Calu3 (cell line): ENCODE results near the gene EMC7. TPM values are rescaled to one million over a fixed set of nuclear protein-coding genes. Genes with fewer than 3 reads are reported as not detected.

ENCODE experiments used
- BruUV-seq: library from RNA; stranded (reverse); fragments of 400-500 nt; replicated peaks from 2 replicates; lab custom pipeline; 2021; lab: Mats Ljungman, UMichigan
- CTCF ChIA-PET: fragments of 300-600 bp; sonication (Branson Sonifier 250); formaldehyde crosslinking; loops from one replicate; lab custom pipeline; 2022; ENCODE audit warnings: antibody characterized with exemption; lab: Charles Lee
- DNase-seq: peaks from one replicate; pipeline ENCODE4 v3.0.0; 2022
- H3K27ac Mint-ChIP-seq: one replicate; pipeline ENCODE4 v1.8.0; 2022; ENCODE audit warnings: mixed read lengths; ENCODE audit not compliant: unreplicated experiment
- H3K27me3 Mint-ChIP-seq: one replicate; pipeline ENCODE4 v1.8.0; 2022; ENCODE audit warnings: mixed read lengths; ENCODE audit not compliant: unreplicated experiment
- H3K36me3 Mint-ChIP-seq: one replicate; pipeline ENCODE4 v1.8.0; 2022; ENCODE audit warnings: mild to moderate bottlenecking, moderate library complexity, mixed read lengths; ENCODE audit not compliant: insufficient read depth, unreplicated experiment
- H3K4me1 Mint-ChIP-seq: one replicate; pipeline ENCODE4 v1.8.0; 2022; ENCODE audit warnings: mild to moderate bottlenecking, low read depth, mixed read lengths; ENCODE audit not compliant: unreplicated experiment
- H3K4me3 Mint-ChIP-seq: one replicate; pipeline ENCODE4 v1.8.0; 2022; ENCODE audit warnings: mild to moderate bottlenecking, low read depth, moderate library complexity, mixed read lengths; ENCODE audit not compliant: unreplicated experiment
- H3K9me3 Mint-ChIP-seq: one replicate; pipeline ENCODE4 v1.8.0; 2022; ENCODE audit warnings: low read depth, mixed read lengths; ENCODE audit not compliant: unreplicated experiment
- intact Hi-C: fragments of 100-400 bp; cut with micrococcal nuclease; formaldehyde crosslinking; loops from one replicate; pipeline ENCODE4 v1.10.0; 2022; ENCODE audit not compliant: unreplicated experiment
- total RNA-seq: library from RNA; stranded (reverse); gene quantifications from 2 replicates; pipeline ENCODE4 v1.2.3, GENCODE V29; 2022
- TF ChIP-seq, protein P1 (sequence below): fragments of 200-600 bp; IDR thresholded peaks from one replicate; pipeline ENCODE4 v1.8.0; 2022; ENCODE audit warnings: antibody characterized with exemption; ENCODE audit not compliant: unreplicated experiment

The EMC7 gene
- total RNA-seq, 1 experiment from 2014 or later = 34.3 TPM

DNA sequence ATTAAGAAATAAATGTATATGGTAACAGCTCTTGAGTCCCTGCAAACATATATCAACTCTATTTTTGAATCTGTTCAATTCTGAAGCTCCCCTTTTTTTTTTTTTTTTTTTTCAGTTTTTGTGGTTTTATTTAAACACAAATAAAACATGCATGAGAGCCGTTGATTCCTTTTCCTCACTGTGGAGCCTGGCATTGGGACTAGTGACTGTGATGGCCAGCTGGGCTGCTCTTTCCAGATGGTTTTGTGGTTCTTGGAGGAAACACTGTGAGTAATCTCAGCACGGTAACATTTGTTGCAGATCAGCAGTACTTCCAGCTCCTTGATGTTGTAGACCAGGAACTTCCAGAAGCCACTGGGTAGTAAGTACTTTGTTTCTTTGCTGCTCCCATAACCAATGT, 15.9 kb downstream of the EMC7 start:
- intact Hi-C loops = no loop called here
- CTCF ChIA-PET = interaction anchor here (0.6 to 0.7 kb wide), 2 partner anchors 13 to 252 kb away, joined by 3 to 14 read pairs; partner anchors contain the start of gene SLC12A6

DNA sequence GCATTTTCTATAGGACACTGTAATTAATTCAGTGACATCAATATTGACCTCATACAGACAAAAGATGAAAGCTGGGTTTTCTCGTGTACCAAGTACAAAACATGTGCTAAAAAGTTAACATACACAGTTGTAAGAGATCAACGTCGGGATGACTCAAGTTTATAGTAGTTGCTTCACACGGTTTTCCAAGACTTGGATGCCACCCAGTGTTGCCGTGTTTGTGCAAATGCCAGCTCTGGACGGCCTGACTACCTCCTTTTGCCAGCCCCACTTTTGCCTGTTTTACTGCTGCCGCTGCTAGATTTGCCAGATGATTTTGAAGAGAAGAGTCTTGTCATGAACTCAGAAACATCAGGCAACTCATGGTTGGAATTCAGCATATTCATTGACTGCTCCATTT, 17.6 kb downstream of the EMC7 start:
- no peaks in the 10 kb centered on the region for H3K36me3 Mint-ChIP-seq
- BruUV-seq = no TSS peak
- DNase-seq = no peak
- no peak overlapping the region for H3K4me3 Mint-ChIP-seq
- intact Hi-C loops = no loop called here
- H3K9me3 Mint-ChIP-seq = no peaks in the 10 kb centered on the region
- H3K4me1 Mint-ChIP-seq = no peaks in the 10 kb centered on the region
- no peak overlapping the region for H3K27ac Mint-ChIP-seq
- TF ChIP-seq, protein P1, sequence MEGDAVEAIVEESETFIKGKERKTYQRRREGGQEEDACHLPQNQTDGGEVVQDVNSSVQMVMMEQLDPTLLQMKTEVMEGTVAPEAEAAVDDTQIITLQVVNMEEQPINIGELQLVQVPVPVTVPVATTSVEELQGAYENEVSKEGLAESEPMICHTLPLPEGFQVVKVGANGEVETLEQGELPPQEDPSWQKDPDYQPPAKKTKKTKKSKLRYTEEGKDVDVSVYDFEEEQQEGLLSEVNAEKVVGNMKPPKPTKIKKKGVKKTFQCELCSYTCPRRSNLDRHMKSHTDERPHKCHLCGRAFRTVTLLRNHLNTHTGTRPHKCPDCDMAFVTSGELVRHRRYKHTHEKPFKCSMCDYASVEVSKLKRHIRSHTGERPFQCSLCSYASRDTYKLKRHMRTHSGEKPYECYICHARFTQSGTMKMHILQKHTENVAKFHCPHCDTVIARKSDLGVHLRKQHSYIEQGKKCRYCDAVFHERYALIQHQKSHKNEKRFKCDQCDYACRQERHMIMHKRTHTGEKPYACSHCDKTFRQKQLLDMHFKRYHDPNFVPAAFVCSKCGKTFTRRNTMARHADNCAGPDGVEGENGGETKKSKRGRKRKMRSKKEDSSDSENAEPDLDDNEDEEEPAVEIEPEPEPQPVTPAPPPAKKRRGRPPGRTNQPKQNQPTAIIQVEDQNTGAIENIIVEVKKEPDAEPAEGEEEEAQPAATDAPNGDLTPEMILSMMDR = no peak
- CTCF ChIA-PET = no interaction called here
- no peaks in the 10 kb centered on the region for H3K27me3 Mint-ChIP-seq

More for the DNA sequence above, 15.9 kb downstream of the EMC7 start:
- Mint-ChIP-seq H3K4me3 (no peak overlapping the region), H3K27me3 (no peaks in the 10 kb centered on the region), H3K36me3 (no peaks in the 10 kb centered on the region), H3K9me3 (no peaks in the 10 kb centered on the region), H3K27ac (no peak overlapping the region), H3K4me1 (no peaks in the 10 kb centered on the region)
- no TSS peak for BruUV-seq
- TF ChIP-seq, protein P1 = no peak
- DNase-seq = no peak

DNA sequence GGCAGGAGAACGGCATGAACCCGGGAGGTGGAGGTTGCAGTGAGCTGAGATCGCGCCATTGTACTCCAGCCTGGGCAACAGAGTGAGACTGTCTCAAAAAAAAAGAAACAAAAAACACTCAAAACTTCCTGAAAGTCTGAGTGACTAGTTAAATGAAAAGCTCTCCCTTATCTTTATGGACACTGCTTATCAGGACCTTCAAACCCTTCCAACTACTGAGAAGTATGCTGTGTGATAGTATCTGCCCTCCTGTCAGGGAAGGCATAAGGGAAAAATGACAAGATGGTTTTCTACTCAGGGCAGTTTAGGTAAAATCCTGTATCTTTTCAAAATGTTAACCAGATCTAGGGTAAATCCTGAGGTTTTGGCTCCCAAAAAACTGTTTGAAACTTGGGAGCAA, 21.8 kb downstream of the EMC7 start:
- no TSS peak for BruUV-seq
- Mint-ChIP-seq H3K9me3 (no peaks in the 10 kb centered on the region), H3K27me3 (no peaks in the 10 kb centered on the region), H3K4me1 (no peaks in the 10 kb centered on the region), H3K27ac (no peak overlapping the region), H3K4me3 (no peak overlapping the region), H3K36me3 (no peaks in the 10 kb centered on the region)
- intact Hi-C loops = no loop called here
- CTCF ChIA-PET = no interaction called here
- TF ChIP-seq, protein P1 = no peak
- DNase-seq = no peak

DNA sequence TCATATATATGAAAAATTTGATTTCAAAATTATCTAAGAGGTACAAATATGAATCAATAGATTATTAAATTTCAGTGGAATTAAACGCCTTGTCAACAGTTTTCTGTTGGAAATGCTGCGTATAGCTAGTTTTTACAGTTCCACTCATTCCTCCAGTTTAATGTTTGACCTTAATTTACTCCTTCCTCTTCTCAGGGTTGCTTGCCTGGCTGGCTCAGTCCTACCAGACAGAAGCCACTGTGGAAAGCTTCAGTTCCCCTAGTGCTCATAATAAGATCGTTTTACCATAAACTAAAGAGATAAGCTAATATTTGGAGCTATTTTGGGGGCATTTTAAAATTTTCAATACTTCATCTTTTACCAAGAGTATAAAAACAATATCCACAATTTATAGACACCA, 22.8 kb downstream of the EMC7 start:
- Mint-ChIP-seq H3K9me3 (no peaks in the 10 kb centered on the region), H3K27ac (no peak overlapping the region), H3K27me3 (no peaks in the 10 kb centered on the region), H3K4me1 (no peaks in the 10 kb centered on the region), H3K4me3 (no peak overlapping the region), H3K36me3 (no peaks in the 10 kb centered on the region)
- TF ChIP-seq, protein P1 = no peak
- DNase-seq = no peak
- CTCF ChIA-PET = no interaction called here
- intact Hi-C loops = no loop called here
- no TSS peak for BruUV-seq
